ENCODE measurements around the gene LGALS13.
"Not testable (repeated sequence)": the region's sequence is repeated elsewhere in the genome, so short reads cannot be mapped to it uniquely, and the experiment has no call there.

The LGALS13 gene

GRCh38 chr19:39623946-39624345 is 21.6 kb downstream of the LGALS13 start:
- no peak for DNase-seq

DNA sequence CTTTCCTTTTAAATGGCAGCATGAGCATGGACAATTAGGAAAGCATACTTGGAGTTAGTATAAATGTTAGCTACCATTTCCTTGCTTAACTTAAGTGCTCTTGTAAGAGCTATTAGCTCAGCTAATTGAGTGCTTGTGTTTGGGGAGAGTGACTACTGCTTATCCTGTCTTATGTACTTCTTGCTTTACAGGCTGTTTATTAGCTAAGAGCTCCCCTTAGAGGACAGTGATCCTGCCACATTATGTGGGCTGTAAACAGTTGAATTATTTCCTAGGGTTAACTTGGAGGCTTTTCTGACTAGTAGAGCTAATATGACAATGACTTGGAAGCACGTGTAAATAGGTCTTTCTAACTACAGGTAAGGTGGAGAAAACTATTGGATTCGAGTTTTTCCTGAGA is 25.3 kb downstream of the LGALS13 start:
- DNase-seq, result not testable (repeated sequence)

- DNase-seq, result no peak
Measured at GRCh38 chr19:39631178-39631577, 28.9 kb downstream of the LGALS13 start.

GRCh38 chr19:39631626-39632025 is 29.3 kb downstream of the LGALS13 start:
- DNase-seq, result no peak

GRCh38 chr19:39637891-39638290 is 35.6 kb downstream of the LGALS13 start:
- DNase-seq, result no peak

- DNase-seq, result no peak
Measured at GRCh38 chr19:39641773-39642172, 39.4 kb downstream of the LGALS13 start.

- no peak for DNase-seq
Measured at GRCh38 chr19:39643591-39643990, 41.3 kb downstream of the LGALS13 start.

GRCh38 chr19:39645800-39646411 is 43.6 kb downstream of the LGALS13 start:
- no peak for DNase-seq

DNA sequence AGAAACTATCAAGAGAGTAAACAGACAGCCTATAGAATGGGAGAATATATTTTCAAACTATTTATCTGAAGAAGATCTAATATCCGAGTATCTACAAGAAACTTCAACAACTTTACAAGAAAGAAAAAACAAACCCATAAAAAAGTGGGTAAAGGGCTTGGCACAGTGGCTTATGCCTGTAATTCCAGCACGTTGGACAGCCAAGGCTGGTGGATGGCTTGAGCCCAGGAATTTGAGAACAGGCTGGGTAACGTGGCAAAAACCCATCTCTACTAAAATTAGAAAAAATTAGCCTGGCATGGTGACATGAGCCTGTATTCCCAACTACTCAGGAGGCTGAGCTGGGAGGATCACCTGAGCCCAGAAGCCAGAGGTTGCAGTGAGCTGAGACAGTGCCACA is 45.6 kb downstream of the LGALS13 start:
- no peak for DNase-seq

- DNase-seq, result no peak
Measured at GRCh38 chr19:39655613-39656012, 53.3 kb downstream of the LGALS13 start, which contains the start of gene LGALS16. Gene LGALS16 (plus strand): TSS chr19:39655913. CDS start chr19:39655962, 49 bp downstream.

Measured in bone marrow (tissue), 2 donors.